ENCODE data around the gene EXOC3L4. TPM values are rescaled to one million over a fixed set of nuclear protein-coding genes. Genes with fewer than 3 reads are reported as not detected.
A peak's percentile ranks its signal among the peaks of the same experiment; 100 is the strongest.

The EXOC3L4 gene
- total and polyA plus RNA-seq, 9 of the 15 experiments (the other 6 are each of a cell fraction or from before 2014, with no cell fraction given) = 0.10 to 6.7 (median 0.98) TPM; not detected in 1

GRCh38 chr14:103122947-103123633, 28.6 kb downstream of the EXOC3L4 start, which contains the start of gene TNFAIP2 (continued):
- TF ChIP-seq POLR2H (tag; IDR thresholded peaks at IDR 0.05; ENCODE audit: low read depth) = peak; percentile 66
- no peak for TF ChIP-seq PTBP1 (IDR thresholded peaks at IDR 0.05; ENCODE audit: low read depth, low read length)
- no peak for TF ChIP-seq TRIM28 (IDR thresholded peaks at IDR 0.05)
- TF ChIP-seq NBN (IDR thresholded peaks at IDR 0.05; ENCODE audit: low read depth) = no peak
- no peak for TF ChIP-seq ZNF311 (CRISPR knock-in tag; IDR thresholded peaks at IDR 0.05)
- peak; percentile 73; the same call in 1 of the 2 replicates for TF ChIP-seq PHF8 (IDR thresholded peaks at IDR 0.05; ENCODE audit: borderline replicate concordance, low read length)
- no peak for TF ChIP-seq CEBPB (tag; IDR thresholded peaks at IDR 0.05)
- TF ChIP-seq TEAD4 (IDR thresholded peaks at IDR 0.05; ENCODE audit: low read length) = no peak
- no peak for TF ChIP-seq TEAD4 (CRISPR knock-in tag; IDR thresholded peaks at IDR 0.05; ENCODE audit: borderline replicate concordance)
- TF ChIP-seq DLX4 (CRISPR knock-in tag; IDR thresholded peaks at IDR 0.05) = no peak
- no peak for TF ChIP-seq HNRNPH1 (optimal IDR thresholded peaks at IDR 0.05; ENCODE audit: low read depth, low read length)
- TF ChIP-seq PRPF4 (IDR thresholded peaks at IDR 0.05; ENCODE audit: insufficient read depth, low read depth, low read length, poor library complexity, severe bottlenecking) = no peak
- TF ChIP-seq CBX5 (IDR thresholded peaks at IDR 0.05; ENCODE audit: borderline replicate concordance, low read depth) = no peak
- TF ChIP-seq FOXO4 (CRISPR knock-in tag; IDR thresholded peaks at IDR 0.05) = no peak
- peak; percentile 30; the same call in 1 of the 2 replicates for TF ChIP-seq ZBTB9 (CRISPR knock-in tag; IDR thresholded peaks at IDR 0.05)
- TF ChIP-seq ZC3H4 (CRISPR knock-in tag; IDR thresholded peaks at IDR 0.05; ENCODE audit: borderline replicate concordance) = no peak
- peak; percentile 88 for TF ChIP-seq ZFX (CRISPR knock-in tag; IDR thresholded peaks at IDR 0.05)
- no peak for TF ChIP-seq HSF4 (CRISPR knock-in tag; IDR thresholded peaks at IDR 0.05; ENCODE audit: borderline replicate concordance)
